Body of pancreas (tissue), 4 donors: Measurements from ENCODE around the gene DLG2.

Source experiments
- POLR2A ChIP-seq, 3 donors: fragments of 450-650 bp; IDR thresholded peaks; one replicate each; pipeline ENCODE4 v1.6.1; 2016; ENCODE audit warnings: antibody characterized with exemption in 3 of 3, mild to moderate bottlenecking in 2 of 3
- TF ChIP-seq, protein P1 (sequence below), 7 experiments: fragments of 450-650 bp in 4 of 7; fragments of 200-600 bp in 3 of 7; sonication (generic) in 3 of 7; IDR thresholded peaks; one replicate each; pipeline ENCODE4 v1.5.1; 2016 to 2019; ENCODE audit warnings: antibody characterized with exemption in 7 of 7

DNA sequence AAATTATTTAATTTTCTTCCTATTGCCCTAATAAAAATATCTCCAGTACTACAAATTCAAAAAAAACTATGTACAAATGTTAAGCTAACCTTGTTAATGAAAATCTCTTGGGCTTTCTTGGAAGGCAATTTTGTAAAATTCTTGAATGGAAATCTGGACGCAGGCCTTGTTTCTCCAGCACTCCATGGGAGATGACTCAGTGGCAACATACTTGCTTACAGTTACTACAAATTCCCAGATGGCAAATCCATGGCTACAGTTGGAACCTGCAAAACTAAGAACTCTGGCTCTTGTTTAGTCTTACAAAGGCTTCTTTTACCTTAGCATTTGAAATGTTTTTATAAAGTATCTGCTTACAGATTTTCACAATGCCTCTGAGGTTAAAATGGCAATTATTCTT lies 725.2 kb downstream of the DLG2 start:
- TF ChIP-seq, protein P1, sequence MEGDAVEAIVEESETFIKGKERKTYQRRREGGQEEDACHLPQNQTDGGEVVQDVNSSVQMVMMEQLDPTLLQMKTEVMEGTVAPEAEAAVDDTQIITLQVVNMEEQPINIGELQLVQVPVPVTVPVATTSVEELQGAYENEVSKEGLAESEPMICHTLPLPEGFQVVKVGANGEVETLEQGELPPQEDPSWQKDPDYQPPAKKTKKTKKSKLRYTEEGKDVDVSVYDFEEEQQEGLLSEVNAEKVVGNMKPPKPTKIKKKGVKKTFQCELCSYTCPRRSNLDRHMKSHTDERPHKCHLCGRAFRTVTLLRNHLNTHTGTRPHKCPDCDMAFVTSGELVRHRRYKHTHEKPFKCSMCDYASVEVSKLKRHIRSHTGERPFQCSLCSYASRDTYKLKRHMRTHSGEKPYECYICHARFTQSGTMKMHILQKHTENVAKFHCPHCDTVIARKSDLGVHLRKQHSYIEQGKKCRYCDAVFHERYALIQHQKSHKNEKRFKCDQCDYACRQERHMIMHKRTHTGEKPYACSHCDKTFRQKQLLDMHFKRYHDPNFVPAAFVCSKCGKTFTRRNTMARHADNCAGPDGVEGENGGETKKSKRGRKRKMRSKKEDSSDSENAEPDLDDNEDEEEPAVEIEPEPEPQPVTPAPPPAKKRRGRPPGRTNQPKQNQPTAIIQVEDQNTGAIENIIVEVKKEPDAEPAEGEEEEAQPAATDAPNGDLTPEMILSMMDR (IDR thresholded peaks at IDR 0.05), result no peak
- no peak for TF ChIP-seq POLR2A (IDR thresholded peaks at IDR 0.05)
